Renal pelvis (tissue), 4 donors: ENCODE data around the gene DGCR2. TPM values are rescaled to one million over a fixed set of nuclear protein-coding genes. Genes with fewer than 3 reads are reported as not detected.
"Not testable (repeated sequence)": the region's sequence is repeated elsewhere in the genome, so short reads cannot be mapped to it uniquely, and the experiment has no call there.

Experiments used
- DNase-seq: peaks from one replicate; pipeline ENCODE4 v3.0.0-alpha.2; 2013
- polyA plus RNA-seq, 3 donors: library from polyadenylated mRNA; unstranded; fragments of 120-200 nt; gene quantifications; one replicate each; pipeline ENCODE4 v1.2.1, GENCODE V29; 2013; ENCODE audit not compliant: insufficient read length in 3 of 3

DGCR2 gene
- polyA plus RNA-seq, 3 donors, result 75.2 to 88.1 (median 81.3) TPM

DNA sequence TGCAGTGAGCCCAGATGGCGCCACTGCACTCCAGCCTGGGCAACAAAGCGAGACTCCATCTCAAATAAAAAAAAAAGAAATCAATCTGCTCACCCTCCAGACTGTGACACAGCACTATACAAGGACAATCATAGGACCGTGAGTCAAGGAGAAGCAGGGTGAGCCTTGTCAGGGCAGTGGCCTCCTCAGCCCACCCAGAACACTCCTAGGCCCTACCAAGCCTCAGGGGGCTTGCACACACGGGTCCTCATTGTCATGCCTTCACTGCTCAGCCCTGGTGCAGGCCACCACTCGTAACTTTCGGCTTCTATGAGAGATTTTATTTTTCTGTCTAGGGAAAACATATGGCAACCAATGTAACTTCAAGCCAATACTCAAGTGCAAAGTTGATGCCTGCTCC is 35.8 kb downstream of the DGCR2 start:
- DNase-seq, result no peak

DNA sequence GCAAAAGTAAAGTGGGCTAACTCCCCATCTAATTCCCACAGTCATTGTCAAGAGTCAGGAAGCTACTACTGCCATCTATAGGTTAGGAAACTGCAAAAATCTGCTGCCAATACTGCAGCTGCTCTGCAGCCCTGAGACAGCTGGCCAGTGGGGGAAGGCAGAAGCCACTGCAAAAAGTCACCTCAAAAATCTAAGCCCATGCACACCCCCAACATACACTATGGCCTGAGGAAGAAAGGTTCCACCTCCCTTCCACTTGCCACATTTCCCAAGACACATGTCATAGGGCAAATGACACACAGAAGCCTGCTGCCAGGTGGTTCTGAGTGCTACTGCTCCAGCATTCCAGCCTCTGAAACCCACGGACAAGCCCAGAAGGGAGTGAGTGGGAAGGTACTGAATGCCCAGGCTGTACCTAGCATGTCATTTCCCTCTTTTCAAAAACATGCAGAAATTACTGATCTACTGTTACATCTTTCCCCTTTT is 36.9 kb downstream of the DGCR2 start:
- no peak for DNase-seq

DNA sequence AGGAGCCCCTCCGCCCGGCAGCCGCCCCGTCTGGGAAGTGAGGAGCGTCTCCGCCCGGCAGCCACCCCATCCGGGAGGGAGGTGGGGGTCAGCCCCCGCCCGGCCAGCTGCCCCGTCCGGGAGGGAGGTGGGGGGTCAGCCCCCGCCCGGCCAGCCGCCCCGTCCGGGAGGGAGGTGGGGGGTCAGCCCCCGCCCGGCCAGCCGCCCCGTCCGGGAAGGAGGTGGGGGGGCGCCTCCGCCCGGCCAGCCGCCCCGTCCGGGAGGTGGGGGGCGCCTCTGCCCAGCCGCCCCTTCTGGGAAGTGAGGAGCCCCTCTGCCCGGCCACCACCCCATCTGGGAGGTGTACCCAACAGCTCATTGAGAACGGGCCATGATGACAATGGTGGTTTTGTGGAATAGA is 37.6 kb downstream of the DGCR2 start:
- DNase-seq, result not testable (repeated sequence)

DNA sequence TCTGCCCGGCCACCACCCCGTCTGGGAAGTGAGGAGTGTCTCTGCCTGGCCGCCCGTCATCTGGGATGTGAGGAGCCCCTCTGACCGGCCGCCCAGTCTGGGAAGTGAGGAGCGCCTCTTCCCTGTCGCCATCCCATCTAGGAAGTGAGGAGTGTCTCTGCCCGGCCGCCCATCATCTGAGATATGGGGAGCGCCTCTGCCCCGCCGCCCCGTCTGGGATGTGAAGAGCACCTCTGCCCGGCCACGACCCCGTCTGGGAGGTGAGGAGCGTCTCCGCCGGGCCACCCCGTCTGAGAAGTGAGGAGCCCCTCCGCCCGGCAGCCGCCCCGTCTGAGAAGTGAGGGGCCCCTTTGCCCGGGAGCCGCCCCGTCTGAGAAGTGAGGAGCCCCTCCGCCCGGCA is 38.1 kb downstream of the DGCR2 start:
- not testable (repeated sequence) for DNase-seq

DNA sequence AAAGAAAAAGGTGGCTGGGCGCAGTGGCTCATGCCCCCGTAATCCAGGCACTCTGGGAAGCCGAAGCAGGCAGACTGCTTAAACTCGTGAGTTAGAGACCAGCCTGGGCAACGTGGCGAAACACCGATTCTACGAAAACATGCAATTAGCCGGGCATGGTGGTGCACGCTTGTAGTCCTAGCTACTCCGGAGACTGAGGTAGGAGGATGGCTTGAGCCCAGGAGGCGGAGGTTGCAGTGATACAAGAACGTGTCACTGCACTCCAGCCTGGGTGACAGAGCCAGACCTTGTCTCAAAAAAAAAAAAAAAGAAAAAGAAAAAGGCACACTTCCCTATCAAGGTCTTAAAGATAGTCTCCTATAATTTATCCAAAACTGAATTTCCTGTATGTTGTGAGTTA is 39.4 kb downstream of the DGCR2 start:
- DNase-seq, result no peak

DNA sequence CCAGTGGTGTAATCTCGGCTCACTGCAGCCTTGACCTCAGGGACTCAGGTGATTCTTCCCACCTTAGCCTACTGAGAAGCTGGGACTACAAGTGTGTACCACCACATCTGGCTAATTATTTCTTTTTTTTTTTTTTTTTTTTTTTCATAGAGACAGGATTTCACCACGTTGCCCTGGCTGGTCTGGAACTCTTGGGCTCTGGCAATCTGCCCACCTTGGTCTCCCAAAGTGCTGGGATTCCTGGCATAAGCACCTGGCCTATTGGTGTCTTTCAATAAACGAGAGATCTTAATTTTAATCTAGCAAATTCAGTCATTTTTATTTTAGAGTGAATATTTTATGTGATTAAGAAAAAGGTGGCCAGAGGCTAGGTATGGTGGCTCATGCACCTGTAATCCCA is 40.1 kb downstream of the DGCR2 start:
- DNase-seq, result no peak

DNA sequence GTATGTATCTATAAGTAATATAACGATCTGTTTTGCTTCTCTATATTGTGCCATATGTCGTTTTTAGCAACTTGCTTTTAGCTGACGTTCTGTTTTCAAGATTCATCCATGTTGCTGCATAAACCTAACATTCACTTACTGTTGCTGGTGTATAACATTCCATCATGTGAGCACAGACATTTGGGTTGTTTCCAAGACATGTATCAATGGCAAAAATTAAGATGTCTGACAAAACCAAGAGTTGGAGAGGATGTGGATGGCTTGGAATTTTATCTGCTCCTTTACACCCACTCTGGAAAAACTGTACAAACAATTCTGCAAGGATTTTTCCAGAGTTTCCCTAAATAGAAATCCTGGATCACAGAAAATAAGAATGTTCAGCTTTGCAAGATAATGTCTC is 40.9 kb downstream of the DGCR2 start:
- no peak for DNase-seq

DNA sequence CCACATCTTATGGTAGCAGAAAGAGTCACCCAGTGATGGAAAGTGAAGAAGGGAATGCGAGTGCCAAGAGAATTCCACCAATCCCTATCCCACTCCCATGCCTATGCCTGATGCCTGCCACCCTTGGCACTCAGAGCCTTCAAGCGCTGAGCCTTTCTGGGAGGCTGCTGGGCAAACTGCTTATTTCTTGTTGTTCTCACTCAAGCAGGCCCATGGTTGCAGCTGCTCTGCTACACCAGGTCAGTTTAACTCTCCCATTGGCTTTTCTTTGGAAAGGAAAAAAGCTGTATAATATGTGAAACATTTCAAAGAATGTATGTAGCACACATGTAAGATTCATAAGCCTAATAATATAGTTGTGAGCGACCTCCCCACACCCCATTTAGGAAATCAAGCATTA is 41.4 kb downstream of the DGCR2 start:
- no peak for DNase-seq

DNA sequence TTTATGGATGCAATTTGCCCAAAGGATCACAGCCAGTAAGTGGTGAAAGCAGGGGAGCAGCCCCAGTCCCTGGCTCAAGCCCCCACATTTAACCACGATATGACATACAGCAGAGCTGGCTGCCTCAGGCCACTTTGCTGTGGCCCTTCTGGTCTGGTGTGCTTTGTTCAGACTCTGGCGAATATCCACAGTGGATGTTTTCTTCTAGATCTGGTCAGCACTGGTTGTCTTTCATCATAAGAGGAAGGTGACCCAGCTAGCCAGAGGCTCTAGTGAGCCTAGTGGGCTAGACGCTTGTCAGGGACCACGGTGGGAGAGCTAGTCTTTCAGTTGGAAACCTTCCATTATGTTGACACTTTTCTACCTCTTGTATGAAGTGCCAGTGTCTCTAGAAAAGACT is 42.5 kb downstream of the DGCR2 start:
- DNase-seq, result no peak

DNA sequence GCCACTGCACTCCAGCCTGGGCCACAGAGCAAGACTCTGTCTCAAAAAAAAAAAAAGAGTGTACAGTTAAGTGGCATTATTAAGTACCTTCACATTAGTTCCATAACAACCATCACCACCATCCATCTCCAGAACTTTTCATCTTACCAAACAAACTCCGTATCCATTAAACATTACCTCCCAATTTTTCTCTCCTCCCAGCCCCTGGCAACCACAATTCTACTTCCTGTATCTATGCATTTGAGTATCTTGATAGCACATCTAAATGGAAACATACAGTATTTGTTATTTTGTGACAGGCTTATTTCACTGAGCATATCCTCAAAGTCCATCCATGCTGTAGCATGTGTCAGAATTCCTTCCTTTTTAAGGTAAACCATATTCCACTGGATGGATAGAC is 46.8 kb downstream of the DGCR2 start:
- no peak for DNase-seq

DNA sequence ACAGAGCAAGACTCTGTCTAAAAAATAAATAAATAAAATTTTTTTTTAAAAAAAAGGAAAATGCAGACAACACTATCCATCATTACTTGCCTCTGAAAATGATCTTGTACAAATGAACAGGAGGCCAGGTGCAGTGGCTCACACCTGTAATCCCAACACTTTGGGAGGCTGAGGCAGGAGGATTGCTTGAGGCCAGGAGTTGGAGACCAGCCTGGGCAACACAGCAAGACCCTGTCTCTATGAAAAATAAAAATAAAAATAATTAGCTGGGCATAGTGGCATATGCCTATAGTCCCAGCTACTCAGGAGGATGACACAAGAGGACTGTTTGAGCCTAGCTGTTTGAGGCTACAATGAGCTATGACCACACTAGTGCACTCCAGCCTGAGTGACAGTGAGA is 49.4 kb downstream of the DGCR2 start:
- not testable (repeated sequence) for DNase-seq

DNA sequence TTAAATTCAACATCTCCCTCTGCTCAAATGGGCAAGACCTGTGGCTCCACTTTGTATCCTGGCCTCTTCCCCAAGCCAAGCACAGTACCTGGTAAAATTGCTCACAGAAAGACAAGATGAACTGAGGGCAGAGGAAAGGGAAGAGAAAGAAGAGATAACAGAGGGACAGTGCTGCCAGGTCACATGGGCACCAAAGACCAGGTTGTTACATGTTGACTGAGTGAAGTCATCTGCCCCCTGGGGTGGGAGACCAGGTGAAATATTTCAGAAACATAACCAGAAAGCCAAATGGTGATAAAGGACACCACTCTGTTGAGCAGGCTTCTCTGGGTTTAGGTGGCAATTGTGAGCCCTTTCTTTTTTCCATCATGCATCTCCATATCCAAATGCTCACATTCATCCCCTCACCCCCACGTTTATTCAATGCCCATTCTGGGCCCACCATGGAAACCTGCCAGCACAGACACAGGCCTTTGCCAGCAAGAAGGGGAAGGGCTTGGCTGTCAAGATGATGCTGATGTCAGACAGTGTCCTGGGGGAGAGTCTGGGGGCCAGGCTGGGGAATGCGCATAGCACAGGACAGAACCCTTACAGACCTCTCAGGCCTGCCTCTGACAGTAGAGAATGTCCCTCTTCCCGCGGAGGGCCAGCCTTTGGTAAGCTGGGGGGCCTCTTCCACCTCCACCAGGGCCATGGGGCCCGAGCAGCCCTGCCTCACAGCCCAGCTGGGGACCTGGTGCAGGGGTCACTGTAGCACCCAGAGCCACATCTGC is 51.6 kb downstream of the DGCR2 start:
- no peak for DNase-seq

DNA sequence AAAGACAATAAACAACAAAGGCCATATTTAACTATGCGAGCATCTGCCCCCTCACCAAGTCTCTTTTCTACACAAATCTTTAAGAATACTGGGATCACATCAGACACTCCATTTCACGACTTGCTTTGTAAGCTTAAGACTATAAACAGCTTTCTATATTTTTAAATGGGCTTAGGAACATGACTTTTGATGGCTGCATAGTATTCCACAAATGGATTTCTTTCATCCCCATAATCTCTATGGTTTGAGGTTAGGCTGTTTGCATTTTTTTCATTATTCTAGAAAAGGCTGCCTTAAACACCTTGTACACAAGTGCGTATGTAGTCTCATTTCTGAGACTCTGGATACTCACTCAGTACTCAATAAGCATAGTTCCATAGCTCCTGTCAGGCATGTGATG is 52.8 kb downstream of the DGCR2 start:
- no peak for DNase-seq

DNA sequence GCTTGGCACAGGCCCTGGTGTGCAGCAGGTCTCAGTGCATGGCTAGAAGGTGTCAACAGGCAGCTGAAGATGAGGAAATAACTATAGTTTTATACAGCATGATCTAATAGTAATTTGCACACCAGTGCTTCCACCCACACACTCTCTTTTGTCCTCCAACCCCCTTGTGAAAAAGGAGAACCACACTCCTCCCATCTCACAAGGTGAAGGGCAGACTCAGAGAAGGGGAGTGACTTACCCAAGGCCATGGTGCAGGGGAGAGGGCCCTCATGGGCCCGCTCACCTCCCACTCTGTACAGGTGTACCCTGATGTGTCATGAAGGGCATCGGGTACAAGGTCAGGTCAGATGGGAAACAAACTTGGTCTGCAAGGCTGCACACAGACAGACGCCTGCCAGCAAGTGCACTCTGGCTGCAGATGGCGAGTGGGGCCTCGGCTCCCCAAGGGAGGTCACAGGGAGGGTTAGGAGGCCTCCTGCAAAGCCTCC is 53.4 kb downstream of the DGCR2 start:
- no peak for DNase-seq

DNA sequence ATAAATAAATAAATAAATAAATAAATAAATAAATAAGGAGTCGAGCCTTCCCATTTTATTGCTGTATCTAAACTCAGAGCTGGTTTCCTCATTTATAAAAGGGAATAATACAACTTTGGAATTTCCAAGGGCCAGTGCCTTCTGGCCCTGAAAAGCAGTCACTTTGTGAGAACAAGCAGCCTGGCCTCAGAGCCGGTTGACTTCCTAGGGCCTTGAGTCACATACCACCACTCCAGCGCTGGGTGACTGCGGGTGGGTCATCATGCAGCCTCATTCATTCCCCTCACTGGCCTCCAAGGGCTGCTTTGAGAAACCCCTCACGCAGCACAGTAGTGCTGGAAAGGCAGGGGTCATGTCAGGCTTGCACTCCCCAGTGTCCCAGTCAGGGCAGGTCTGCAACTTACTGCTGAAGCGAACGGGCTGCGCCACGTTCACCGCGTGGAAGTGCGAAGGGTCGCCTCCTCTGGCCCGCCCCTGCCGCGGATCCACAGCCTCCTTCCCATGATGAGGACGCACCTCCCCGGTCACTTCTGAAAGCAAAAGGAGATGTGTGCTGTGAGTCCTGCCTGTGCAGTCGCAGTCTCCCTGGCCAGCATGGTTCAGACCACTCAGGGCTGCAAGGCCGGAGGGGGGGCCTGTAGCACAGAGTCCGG is 54.4 kb downstream of the DGCR2 start:
- DNase-seq, result no peak

DNA sequence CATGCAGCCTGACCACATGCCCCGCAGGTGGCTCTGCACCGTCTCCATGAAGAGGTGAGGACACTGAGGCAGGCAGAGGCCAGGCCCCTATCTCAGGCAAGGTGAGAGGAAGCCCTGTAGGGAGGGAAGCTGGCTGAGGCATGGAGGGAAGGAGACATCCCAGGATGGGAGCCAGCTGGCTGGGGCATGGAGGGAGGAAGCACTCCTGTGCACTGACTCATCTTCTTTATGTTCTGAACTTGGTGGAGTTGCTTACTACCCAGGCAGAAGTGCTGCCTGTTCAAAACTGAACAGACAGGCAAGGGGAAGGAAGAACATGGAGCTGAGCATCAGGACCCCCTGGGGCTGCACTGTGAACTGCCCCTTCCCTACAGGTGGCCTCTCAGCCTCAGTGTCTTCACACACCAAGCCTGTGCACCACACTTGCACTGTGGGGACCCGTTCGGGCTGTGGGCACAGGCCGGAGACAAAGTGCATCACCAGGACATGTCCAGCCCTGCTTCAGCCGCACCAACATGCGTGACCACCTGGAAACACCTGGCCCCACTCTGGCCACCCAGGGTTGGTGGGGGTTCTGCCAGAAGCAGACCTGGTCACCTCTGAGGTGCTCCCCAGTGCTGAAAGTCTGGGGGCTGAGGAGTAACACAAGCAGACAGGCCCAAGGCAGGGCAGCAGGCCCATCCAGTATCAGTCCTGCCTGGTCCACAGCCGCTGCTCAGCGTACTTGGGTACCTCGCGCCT is 55.5 kb downstream of the DGCR2 start:
- no peak for DNase-seq

DNA sequence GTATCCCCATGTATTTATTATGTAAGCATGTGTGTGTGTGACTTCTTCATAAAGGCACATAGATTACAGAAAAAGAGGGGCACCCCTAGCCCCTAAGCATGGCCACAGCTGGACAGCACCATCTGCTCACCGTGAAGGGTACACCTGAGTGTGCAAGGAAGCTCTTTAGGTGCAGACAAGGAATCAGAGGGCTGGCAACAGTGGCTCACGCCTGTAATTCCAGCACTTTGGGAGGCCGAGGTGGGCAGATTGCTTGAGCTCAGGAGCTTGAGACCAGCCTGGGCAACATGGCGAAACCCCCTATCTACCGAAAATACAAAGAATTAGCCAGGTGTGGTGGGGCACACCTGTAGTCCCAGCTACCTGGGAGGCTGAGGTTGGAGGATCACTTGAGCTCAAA is 56.3 kb downstream of the DGCR2 start:
- no peak for DNase-seq

DNA sequence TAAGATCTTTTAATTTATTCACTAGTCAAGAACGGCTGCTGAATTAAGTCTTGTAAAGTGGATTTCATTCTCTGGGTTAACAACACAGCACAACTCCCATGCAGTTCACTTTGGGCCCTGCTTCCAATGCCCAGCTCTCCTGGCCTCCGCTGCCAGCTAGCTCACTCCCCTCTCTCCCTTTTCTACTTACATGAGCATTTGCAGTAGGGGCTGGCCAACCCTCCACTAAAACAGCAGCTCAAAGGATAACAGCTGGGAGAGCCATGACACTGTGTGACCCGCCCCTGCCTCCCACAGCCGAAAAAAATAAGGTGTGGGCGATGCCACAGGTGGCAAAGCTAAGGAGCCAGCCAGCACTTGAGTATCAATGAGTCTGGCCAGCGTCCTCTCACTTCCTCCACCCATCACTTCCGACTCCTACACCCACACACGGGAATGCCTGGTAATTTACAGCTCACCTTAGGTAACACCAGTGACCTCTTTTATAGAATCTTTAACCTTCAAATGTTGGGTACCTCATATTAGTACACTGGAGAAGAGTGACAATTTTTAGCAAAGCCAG is 56.8 kb downstream of the DGCR2 start:
- no peak for DNase-seq

DNA sequence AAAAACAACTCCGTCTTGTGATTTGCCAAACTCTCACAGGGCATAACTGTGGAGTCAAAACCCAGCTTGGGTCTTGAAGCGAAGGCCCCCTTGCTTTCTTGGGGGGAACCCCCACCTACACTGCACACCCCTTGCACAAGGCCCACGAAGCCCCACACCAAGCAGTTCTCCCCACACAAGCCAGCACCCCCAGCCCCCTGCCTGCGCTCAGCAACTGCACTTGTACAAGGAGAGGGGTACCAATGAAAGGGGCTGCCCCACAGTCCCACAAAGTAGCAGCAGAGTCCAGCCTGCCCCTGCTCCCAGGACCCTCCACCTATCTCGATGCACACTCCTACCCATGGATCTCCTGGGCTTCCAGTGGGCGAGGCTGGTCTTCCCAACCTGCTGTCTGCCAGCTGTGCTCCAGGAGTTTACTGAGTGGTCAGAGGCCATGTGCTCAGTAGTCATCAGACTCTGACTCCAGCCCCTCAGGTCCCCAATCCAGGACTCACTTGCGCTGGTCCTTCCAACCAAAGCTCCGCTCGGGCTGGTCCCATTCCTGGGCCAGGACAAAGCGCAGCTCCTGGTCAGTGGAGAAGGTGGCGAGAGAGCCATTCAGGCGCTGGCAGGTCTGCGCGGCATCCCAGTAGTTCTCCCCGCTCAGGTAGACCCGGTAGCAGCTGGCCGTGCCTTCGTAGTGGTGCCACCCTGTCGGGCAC is 57.7 kb downstream of the DGCR2 start:
- DNase-seq, result no peak

DNA sequence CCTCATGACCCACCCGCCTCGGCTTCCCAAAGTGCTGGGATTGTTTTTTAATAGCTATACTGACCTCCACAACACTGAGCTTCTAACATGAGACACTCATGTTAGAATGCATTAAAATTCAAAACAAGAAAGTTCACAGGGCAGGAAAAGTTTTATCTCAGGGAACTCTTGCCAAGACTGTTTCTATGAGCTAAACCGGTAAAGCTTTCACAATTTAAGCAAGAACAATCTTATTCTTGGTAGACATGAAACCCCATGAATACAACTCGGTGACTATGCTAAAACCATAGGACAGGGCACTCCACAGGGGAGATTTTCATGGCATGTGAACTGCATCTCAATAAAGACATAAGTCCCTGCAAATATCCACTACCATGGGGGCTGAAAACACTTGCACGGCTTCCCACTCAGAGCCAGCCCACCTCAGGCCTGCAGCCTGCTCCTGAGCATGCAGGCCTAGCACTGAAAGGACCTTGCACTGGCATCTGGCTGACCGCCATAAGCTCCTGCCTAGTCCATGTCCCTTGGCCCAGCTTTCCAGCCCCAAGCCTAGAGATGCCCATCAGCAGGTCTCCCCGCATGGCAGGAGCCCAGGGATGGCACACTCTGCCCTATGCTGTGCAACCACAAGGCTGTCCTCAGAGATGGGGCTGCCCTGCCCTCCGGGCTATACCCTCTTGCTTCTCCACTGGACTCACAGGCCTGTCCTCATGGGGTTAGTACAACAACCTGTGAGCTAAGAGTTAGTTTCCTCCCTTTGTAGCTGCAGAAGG is 58.4 kb downstream of the DGCR2 start:
- no peak for DNase-seq

DNA sequence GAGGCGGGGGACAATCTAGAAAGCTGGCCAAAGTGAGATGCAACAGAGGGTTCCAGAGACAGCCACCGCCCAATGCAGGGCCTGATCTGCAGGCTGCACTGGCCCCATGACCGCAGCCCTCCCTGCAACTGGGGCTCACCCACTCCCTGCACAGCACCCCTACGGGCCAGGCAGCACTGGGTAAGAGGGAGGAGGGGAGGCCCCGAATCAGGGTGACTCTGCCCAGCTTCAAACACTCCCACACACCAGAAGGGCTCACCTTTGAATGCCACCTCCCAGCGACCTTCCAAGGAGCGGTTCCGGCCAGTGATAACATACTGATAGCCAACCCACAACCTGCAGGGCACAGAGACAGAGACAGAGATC is 59.3 kb downstream of the DGCR2 start:
- DNase-seq, result no peak
